Measurements from ENCODE around the gene DEPP1. TPM values are rescaled to one million over a fixed set of nuclear protein-coding genes. Genes with fewer than 3 reads are reported as not detected.

Gene DEPP1
- total RNA-seq: 2.1 and 22.2 TPM in 2 replicates

GRCh38 chr10:44978570-44979280 is at the start of gene DEPP1:
Gene DEPP1, minus strand, starts transcription at chr10:44978809. Its CDS starts 779 bp downstream, at chr10:44978030.

GRCh38 chr10:45000752-45001380 is 22.3 kb upstream of the DEPP1 start, which contains the start of gene ZNF22:
Gene ZNF22, plus strand, starts transcription at chr10:45000923. Its CDS starts 2,446 bp downstream, at chr10:45003369.

GRCh38 chr10:44959247-44960087 is 19.1 kb downstream of the DEPP1 start, which contains the start of gene RASSF4:
Gene RASSF4, plus strand, starts transcription at chr10:44959802. Its CDS starts 10,401 bp downstream, at chr10:44970203.

Other genes with a start within 250 kb of the DEPP1 start
- gene TMEM72, start 67.5 kb downstream of the DEPP1 start, total RNA-seq: not detected in 2 replicates
- gene RASSF4, start 19.0 kb downstream of the DEPP1 start, total RNA-seq: under 0.01 and 28.4 TPM in 2 replicates
- gene ZNF22, start 22.1 kb upstream of the DEPP1 start, total RNA-seq: 8.1 and 9.9 TPM in 2 replicates